HG02840 (cell line): ENCODE data around the gene MRPL16.

ENCODE experiments used
- ATAC-seq: cut with Tn5 transposase; IDR thresholded peaks from one replicate; pipeline ENCODE4 v1.9.1; 2021; ENCODE audit warnings: mild to moderate bottlenecking, moderate library complexity, moderate number of reproducible peaks; ENCODE audit not compliant: unreplicated experiment, low FRiP score

The MRPL16 gene

DNA sequence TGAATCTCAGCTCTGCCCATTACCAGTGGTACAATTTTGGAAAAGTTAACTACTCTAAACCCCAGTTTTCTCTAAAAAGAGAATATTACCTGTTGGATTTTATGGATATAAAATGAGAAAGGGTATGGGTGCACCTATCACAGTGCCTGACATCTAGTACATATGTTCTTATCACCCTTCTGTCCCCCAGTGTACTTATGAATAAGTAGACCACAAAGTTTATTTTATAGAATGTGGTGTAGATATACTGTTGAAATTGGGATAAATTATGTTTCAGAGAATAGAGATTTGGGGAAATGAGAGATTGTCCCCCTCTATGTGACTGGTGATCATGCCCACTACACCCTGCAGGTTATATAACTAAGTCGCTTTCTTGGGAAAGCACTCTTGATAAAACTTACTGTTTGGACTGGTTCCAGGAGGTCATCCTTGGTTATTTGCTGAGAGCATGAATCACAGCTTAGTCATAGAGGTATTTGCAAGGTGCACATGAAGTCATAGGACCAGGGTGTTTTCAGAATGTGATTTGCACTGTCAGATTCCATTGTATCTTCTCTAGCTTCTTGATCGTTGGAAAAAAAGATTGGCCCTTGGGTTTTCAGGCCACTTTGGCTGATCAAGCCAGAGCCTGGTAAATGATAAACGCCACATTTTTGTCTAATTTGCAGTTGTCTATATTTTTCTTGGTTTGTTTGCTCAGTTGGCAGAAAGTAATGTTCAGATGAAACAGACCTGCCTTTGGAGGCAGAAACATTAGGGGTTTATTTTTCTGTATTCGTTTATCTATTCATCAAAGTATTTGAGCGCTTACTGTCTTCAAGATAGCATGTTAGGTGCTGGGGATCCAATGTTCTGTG, 34.1 kb downstream of the MRPL16 start:
- no peak for ATAC-seq

DNA sequence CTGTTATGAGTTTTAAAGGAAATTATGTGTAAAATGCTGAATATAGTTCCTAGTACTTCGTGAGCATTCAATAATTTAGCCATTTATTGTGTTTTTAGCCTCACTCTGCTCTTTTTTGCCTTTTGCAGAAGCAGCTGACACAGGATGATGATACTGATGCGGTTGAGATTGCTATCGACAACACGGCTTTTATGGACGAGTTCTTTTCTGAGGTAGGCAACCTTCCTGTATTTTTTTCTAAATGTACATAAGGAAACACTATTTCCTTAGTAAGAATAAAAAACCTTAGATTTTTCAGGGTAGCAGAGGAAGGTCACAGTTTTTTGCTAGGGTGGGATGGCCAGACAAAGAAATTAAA, 37.5 kb downstream of the MRPL16 start:
- no peak for ATAC-seq

DNA sequence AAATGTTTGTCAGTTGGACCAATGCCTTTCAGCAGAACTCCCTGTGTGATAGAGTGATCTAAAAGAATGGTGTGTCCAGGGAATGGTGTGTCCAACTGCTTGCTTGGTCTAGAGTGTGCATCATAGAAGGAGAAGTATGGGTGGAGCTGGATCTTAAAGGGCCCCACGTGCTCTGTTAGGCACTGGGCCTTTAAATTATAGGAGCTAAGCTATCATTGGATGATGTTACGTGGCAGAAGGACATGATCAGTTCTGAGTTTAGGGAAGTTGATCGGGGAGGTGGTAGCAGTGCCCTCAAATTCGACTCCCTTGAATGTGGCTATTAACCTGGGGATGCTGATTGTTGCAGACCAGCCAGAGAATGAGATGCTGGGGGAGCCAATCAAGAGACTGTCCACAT, 39.0 kb downstream of the MRPL16 start:
- ATAC-seq: no peak

DNA sequence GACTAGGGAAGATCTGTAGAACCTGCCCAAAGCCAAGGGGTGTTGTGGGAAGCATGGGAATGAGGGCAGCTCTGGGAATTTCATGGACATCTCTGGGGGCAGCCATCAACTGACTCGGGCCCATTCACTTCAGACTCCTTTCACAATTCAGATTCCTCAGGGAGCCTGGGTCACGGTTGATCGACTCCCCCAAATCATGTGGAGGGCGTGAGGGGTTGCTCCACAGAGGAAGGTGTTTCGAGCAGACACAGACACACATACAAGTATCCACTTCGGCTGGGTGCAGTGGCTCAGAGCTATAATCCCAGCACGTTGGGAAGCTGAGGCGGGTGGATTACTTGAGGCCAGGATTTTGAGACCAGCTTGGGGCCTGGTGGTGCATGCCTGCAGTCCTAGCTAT, 39.7 kb downstream of the MRPL16 start:
- no peak for ATAC-seq

DNA sequence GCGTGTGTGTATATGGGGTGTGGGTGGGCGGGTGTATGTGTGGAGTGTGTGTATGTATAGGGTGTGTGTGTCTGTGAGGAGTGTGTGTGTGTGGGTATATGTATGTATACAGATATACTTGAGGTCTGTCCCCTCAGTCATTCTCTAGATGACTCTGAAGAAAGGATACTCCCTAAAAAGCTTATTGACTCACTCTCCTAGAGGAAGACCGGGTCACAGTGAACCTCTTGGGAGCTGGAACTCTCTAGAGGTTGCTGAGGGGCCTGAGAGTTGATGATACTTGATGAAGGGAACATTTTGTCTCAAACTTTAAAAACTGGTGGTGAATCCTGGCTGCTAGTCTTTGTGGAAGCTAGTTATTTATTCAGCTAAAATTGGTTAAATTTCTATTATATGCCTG, 40.3 kb downstream of the MRPL16 start:
- no peak for ATAC-seq

DNA sequence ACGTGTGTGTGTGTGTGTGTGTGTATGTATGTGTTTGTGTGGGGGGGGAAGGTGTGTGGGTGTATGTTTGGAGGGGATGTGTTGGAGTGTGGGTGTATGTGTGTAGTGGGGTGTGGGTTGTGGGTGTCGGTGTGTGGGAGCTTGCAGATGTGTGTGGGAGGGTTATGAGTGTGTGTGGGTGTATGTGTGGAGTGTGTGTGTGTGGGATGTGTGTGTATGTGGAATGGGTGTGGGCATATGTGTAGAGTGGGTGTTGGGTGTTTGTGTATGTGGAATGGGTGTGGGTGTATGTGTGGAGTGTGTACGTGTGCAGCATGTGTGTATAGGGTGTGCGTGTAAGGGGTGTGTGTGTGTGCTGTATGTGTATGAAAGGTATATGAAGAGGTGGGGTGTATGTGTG, 40.8 kb downstream of the MRPL16 start:
- no peak for ATAC-seq

DNA sequence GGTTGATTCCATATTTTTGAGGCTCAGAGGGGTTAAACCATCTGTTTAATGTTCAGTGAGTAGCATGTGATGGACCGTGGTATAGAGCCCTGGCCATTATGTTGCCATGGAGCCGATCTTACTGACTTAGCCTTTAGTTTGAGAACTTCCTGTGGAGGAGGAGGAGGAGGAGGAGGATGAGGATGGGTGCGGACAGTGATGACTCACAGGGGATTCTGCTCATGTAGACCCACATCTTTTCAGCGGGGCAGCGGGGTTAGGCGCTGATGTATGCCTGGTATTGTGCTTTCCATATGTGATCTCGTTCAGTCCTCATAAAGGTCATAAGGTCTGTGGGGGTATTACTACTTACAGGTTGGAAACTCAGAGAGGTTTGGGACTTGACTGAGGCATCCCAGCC, 41.5 kb downstream of the MRPL16 start:
- no peak for ATAC-seq

DNA sequence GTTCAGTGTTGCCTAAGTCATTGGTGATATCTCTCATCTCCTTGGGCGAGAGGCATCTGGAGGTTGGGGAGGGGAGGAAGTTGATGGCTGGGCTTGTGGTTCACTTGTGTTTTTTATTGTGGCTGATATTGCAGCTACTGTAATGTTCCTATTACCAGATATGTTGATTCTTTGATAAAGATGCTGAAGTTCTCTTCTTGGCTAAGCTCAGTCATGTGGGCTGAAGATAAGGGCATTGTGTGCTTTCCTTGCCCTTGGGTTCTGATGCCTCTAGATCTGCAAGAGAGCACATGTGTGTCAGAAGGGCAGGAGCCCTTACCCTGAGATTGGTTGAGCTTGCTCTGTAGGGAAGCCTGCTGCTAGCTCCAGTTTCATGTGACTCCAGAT, 43.4 kb downstream of the MRPL16 start:
- no peak for ATAC-seq

DNA sequence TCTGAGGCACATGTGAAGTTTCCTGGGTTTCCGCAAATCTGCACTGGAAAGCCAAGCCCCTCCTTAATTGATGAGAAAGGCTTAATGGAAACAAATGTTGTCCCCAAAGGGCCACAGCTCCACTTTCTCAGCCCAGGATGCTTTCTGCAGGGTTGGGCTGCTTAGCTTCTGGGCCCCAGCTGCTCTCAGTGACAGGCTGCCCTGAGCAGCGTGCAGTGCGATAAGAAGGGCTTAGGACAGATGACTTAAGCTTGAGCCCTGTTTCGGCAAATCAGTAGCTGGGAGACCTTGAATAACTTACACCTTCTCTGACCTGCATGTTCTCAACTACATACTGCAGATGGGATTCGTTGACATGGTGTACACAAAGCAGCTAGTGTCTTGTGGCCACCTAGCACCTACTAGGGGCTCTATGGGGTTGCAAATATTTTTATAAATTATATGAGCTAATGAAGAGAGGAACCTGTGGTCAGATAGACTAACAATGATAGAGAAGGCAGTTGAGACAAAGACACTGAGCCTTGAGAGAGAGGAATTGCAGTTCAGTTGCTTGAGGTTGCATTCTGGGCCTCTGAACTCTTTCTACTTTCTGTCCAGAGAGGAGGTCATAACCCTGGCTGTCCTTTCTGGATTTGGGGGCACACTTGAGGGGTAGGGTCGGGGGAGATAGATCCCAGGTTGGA, 43.9 kb downstream of the MRPL16 start:
- ATAC-seq: no peak

DNA sequence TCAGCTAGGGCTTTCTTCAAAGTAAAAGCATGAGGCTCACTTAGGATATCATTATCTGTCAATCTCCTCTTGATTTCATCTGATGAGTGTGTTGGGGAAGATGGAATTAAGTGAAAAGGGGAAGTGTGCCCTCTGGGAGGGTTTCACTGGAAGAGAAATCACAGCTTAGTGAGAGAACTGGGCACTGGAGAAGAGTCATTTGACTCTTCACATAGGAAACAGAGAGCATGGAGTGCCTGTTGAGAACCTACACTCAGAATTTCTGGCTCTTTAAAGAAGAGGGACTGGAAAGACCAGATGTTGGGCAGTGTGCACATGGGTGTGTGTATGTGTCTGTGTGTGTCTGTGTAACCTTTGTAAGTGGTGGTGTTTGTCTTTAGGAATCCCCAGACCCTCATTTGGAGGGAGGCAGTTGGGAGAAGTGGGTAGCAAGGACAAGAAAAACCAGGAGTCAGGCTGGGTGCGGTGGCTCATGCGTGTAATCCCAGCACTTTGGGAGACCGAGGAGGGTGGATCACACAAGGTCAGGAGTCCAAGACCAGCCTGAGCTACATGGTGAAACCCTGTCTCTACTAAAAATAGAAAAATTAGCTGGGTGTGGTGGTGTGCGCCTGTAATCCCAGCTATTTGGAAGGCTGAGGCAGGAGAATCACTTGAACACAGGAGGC, 45.4 kb downstream of the MRPL16 start:
- no peak for ATAC-seq

DNA sequence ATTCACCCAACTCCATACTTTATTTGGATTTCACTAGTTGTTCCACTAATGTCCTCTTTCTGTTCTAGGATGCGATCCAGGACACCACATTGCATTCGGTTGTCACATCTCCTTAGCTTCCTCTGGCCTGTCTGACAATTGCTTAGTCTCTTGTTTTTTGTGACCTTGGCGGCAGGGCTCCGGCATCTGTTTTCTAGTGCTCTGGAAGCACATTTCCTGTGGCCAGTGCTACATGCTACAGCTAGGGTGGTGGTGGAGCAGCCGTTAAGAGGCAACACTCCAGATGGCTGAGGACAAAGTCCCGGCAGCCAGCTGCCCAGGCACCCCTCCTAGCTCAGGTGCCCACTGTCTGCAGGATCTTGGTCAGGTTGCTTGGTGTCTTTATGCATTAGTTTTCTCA, 48.6 kb downstream of the MRPL16 start:
- no peak for ATAC-seq

DNA sequence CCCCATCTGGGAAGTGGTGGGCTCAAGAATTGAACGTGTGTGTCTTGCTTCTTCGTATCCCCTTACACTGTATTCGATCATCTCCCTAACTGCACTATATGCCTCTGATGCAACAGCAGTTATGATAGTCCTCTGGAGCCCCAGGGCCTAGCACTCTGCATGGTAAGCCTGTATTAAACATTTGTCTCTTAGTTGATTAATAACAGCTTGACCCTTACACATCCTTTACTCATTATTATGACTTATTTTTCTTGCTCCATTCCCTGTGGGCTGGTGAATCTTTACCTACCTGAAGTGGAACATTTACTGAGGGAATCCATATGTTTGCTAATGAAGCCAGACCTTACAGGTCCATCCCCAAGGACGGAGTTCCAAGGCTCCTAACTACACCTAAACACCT, 49.8 kb downstream of the MRPL16 start:
- no peak for ATAC-seq

DNA sequence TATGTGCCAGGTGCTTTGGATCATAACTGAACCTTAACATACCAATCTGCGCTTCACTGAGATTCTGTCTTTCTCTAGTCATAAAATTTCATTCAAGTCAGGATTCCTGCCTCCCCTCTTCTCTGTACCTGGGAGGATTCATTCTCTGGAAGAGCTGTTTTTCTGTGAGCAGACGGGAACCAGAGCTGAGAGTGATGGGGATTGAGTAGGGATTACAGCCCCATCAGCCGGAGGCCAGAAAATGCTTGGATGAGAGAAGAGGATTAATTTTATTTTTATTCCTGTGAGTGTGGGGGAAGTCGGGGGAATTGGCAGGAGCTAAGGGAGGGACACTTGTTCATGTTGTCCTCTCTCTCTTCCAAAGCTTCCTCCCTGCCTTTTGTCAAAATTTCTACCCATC, 50.7 kb downstream of the MRPL16 start:
- no peak for ATAC-seq

DNA sequence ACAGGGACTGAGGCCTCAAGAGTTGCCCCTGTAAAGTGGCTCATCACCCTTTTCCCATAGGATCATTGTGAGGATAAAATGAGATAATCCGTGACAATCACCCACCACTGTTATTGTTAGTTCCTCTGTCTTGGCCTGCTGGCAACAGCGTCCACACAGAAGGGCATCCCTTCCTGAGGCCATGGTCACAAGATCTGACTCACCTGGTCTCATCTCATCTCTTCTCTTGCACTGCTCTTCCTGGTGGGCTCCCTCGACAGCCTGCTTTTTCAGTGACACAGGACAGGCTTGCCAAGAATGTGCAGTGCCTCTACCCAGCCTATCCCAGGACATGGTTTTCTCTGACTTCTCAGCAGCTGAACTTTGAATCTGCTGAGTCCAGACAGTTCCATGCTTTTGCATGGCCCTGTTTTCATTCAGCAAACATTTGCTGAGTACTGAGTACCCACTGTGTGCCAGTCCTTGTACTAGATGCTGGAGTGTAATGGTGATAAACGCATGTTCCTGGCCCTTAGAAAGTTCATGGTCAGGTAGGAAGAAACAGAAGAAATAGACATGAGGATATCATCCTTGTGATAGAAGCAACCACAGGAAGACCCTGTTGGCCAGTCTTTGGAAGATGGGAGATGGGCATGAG, 52.1 kb downstream of the MRPL16 start:
- ATAC-seq: no peak

DNA sequence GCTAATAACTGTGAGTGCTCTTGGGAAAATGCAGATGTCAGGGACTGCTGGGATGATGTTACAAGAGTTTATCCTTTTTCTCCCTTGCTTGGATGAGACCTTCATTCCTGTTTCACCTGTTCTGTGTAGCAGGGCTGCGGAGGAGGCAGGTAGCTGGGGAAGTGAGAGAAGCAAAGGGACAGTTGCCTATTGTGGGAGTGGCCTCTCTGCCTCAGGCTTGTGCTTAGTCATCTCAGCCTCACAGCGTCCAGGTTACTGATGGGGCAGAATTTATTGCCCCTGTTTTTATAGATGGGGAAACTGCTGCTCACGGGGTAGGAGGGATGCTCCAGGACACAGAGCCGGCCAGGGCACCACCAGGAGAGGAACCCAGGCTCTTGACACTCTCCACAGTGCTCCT, 53.7 kb downstream of the MRPL16 start:
- ATAC-seq: no peak

DNA sequence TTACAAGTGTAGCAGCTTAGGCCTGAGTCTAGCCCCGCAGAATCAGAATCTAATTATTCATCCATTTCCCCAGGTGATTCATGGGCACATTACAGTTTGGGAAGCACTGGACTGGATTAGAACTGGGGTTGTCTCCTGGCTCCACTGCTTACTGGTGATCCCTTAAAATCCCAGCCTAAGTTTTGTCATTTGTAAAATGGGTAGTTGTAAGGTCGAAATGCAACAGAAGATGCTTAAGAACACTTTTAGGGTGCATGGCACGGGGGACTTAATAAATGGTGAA, 54.1 kb downstream of the MRPL16 start:
- no peak for ATAC-seq
